Prostate gland (tissue), 2 donors: ENCODE data around the gene PON2. TPM values are rescaled to one million over a fixed set of nuclear protein-coding genes. Genes with fewer than 3 reads are reported as not detected.

ENCODE experiments used
- DNase-seq: peaks from one replicate; pipeline ENCODE4 v3.0.0-alpha.2; 2019; ENCODE audit warnings: low spot score
- H3K27ac ChIP-seq, 2 donors: fragments of 200-600 bp; sonication (generic); 2 replicates each; pipeline ENCODE4 v1.5.1; 2017 to 2019
- H3K27me3 ChIP-seq: fragments of 200-600 bp; sonication (generic); replicated peaks from 2 replicates; pipeline ENCODE4 v1.5.1; 2019; ENCODE audit not compliant: insufficient read depth
- H3K36me3 ChIP-seq, 2 donors: fragments of 200-600 bp; sonication (generic); 1 replicate in 1 of 2; 2 replicates in 1 of 2; pipeline versions ENCODE4 v1.5.1 to v1.8.1; 2017 to 2019
- H3K4me1 ChIP-seq: fragments of 200-600 bp; sonication (generic); replicated peaks from 2 replicates; pipeline ENCODE4 v1.5.1; 2019
- H3K4me3 ChIP-seq, 2 donors: fragments of 200-600 bp; sonication (generic); 2 replicates each; pipeline ENCODE4 v1.5.1; 2017 to 2019
- H3K9me3 ChIP-seq: fragments of 200-600 bp; sonication (generic); 2 replicates; pipeline ENCODE4 v1.5.1; 2017
- CTCF ChIP-seq, 4 experiments: fragments of 200-600 bp in 2 of 4; fragments of 450-650 bp in 2 of 4; sonication (generic) in 2 of 4; IDR thresholded peaks; 1 replicate in 3 of 4; 2 replicates in 1 of 4; pipeline ENCODE4 v1.5.1; 2016 to 2019; ENCODE audit warnings: antibody characterized with exemption in 4 of 4, mild to moderate bottlenecking in 2 of 4, moderate library complexity in 2 of 4
- POLR2A ChIP-seq: fragments of 450-650 bp; IDR thresholded peaks from one replicate; pipeline ENCODE4 v1.6.1; 2016; ENCODE audit warnings: antibody characterized with exemption, mild to moderate bottlenecking
- POLR2AphosphoS5 ChIP-seq: sonication (generic); formaldehyde crosslinking; IDR thresholded peaks from one replicate; pipeline ENCODE4 v1.6.1; 2017; ENCODE audit warnings: antibody characterized with exemption
- WGBS: methylation state at CpG from one replicate; pipeline ENCODE4 v1.1.5; 2018; 5-methylcytosine and 5-hydroxymethylcytosine counted together
- intact Hi-C: fragments of 100-400 bp; cut with DNase I; formaldehyde crosslinking; loops from one replicate; pipeline ENCODE4 v1.14.2; 2022
- total RNA-seq, 2 donors: library from RNA; depleted of rRNA; stranded (reverse); fragments of >200 nt; gene quantifications; one replicate each; pipeline ENCODE4 v1.1.0, GENCODE V29; 2016

The PON2 gene
- total RNA-seq, 2 donors from 2014 or later, result 65.5 to 65.6 TPM

- no peak for TF ChIP-seq POLR2AphosphoS5
- no peak for TF ChIP-seq CTCF (IDR thresholded peaks at IDR 0.05)
- TF ChIP-seq POLR2A, result no peak
- H3K4me1 ChIP-seq, result no peaks in the 10 kb centered on the region
- peak overlapping the region; percentile 86 to 90 for H3K27ac ChIP-seq
- no peaks in the 10 kb centered on the region for H3K27me3 ChIP-seq
- 38% methylated on average over 6 of the region's 6 CpGs for WGBS
- no peaks in the 10 kb centered on the region for H3K9me3 ChIP-seq
- no peak for DNase-seq
- intact Hi-C loops, result no loop called here
- peak overlapping the region; percentile 58 to 74 for H3K4me3 ChIP-seq
- no peaks in the 10 kb centered on the region for H3K36me3 ChIP-seq
Observed at GRCh38 chr7:95433952-95434556, 774 bp downstream of the PON2 start.

- Histone ChIP-seq H3K27me3 (no peaks in the 10 kb centered on the region), H3K9me3 (no peaks in the 10 kb centered on the region), H3K4me3 (no peak overlapping the region), H3K36me3 (no peaks in the 10 kb centered on the region), H3K4me1 (no peaks in the 10 kb centered on the region), H3K27ac (no peak overlapping the region)
- TF ChIP-seq CTCF (IDR thresholded peaks at IDR 0.05) (no peak), POLR2AphosphoS5 (no peak), POLR2A (no peak)
- intact Hi-C loops, result no loop called here
- WGBS, result 94% methylated on average over 1 of the region's 1 CpG
- no peak for DNase-seq
Observed at GRCh38 chr7:95433129-95433528, 1.7 kb downstream of the PON2 start.

GRCh38 chr7:95432606-95433005, 2.2 kb downstream of the PON2 start:
- intact Hi-C loops, result no loop called here

GRCh38 chr7:95430864-95431263, 4.0 kb downstream of the PON2 start:
- Histone ChIP-seq H3K27ac (no peak overlapping the region), H3K9me3 (no peaks in the 10 kb centered on the region), H3K36me3 (no peaks in the 10 kb centered on the region), H3K4me3 (no peak overlapping the region), H3K4me1 (no peaks in the 10 kb centered on the region), H3K27me3 (no peaks in the 10 kb centered on the region)
- TF ChIP-seq POLR2AphosphoS5, result no peak
- no peak for TF ChIP-seq CTCF (IDR thresholded peaks at IDR 0.05)
- TF ChIP-seq POLR2A, result no peak
- intact Hi-C loops, result no loop called here
- no peak for DNase-seq
- 90% methylated on average over 2 of the region's 2 CpGs for WGBS

More at GRCh38 chr7:95432606-95433005, 2.2 kb downstream of the PON2 start:
- H3K27ac ChIP-seq, result no peak overlapping the region
- no peaks in the 10 kb centered on the region for H3K9me3 ChIP-seq
- no peaks in the 10 kb centered on the region for H3K27me3 ChIP-seq
- no peak overlapping the region for H3K4me3 ChIP-seq
- no peaks in the 10 kb centered on the region for H3K4me1 ChIP-seq
- TF ChIP-seq POLR2AphosphoS5, result no peak
- DNase-seq, result no peak
- WGBS, result 81% methylated on average over 2 of the region's 2 CpGs
- H3K36me3 ChIP-seq, result no peaks in the 10 kb centered on the region

- intact Hi-C loops, result no loop called here
- 82% methylated on average over 5 of the region's 5 CpGs for WGBS
Observed at GRCh38 chr7:95429241-95429990, 5.4 kb downstream of the PON2 start.

More at GRCh38 chr7:95429241-95429990, 5.4 kb downstream of the PON2 start:
- Histone ChIP-seq H3K36me3 (no peaks in the 10 kb centered on the region), H3K9me3 (no peaks in the 10 kb centered on the region), H3K4me3 (no peak overlapping the region), H3K4me1 (no peaks in the 10 kb centered on the region), H3K27ac (no peak overlapping the region), H3K27me3 (no peaks in the 10 kb centered on the region)
- DNase-seq, result no peak
- TF ChIP-seq POLR2A, result no peak
